Fibroblast of skin of left quadriceps (primary cell): Measurements from ENCODE around the gene IMMP2L.

Source experiments
- DNase-seq, 2 experiments: peaks; one replicate each; pipeline ENCODE4 v3.0.0-alpha.2; 2013; ENCODE audit warnings: low read depth in 2 of 2

IMMP2L gene

DNA sequence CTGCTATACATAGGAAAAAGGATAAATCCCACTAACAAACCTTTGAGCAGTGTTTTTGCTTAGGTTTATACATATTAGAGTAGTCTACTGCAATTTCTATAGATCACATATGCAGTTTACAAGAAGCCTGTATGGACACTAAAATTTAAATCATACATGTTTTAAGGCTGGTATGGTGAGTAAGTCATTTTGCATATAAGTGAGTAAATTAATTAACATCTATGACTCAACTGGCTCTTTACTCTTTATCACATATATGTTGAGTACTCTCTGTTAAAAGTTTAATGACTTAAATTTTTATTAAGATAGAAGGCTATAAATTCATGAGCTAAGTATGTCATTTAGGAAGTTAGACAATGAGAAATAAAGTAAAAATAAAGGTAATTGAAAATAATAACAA is 402.0 kb downstream of the IMMP2L start:
- DNase-seq: no peak

DNA sequence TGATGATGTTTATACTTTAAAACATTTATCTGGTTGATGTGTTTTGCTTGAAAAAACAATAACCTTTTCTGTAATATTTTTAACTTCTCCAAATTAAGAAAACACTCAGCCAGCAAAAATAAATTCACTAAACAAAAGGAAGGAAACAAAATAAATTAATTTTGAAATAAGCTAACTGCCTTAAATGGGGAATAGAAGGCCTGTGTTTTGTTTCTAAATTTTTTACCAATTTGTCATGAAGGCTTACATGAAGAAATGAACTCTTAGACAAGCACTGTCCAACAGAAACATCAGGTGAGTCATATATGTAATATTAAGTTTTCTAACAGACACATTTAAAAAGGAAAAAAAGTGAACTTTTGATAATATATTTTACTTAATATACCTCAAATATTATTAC is 402.9 kb downstream of the IMMP2L start:
- peak; percentile 9 to 20 for DNase-seq

DNA sequence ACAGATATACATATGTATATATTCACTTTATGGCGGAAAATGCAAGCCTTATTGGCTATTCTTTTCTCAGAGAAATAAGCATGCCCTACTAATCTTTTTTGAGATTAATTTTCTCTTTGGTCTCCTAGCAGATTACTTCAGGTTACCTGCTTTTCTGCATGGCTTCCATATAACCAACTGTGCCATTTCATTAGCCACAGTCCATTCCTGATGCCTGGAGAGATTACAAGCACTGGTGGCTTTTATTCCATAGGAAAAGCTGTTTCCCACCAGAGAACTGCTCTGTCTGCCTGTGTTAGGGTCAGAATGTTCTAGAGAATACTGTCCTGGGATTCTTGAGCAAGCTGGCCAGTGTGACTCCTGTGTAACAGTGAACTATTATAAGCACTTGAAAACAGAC is 411.6 kb downstream of the IMMP2L start:
- no peak for DNase-seq

DNA sequence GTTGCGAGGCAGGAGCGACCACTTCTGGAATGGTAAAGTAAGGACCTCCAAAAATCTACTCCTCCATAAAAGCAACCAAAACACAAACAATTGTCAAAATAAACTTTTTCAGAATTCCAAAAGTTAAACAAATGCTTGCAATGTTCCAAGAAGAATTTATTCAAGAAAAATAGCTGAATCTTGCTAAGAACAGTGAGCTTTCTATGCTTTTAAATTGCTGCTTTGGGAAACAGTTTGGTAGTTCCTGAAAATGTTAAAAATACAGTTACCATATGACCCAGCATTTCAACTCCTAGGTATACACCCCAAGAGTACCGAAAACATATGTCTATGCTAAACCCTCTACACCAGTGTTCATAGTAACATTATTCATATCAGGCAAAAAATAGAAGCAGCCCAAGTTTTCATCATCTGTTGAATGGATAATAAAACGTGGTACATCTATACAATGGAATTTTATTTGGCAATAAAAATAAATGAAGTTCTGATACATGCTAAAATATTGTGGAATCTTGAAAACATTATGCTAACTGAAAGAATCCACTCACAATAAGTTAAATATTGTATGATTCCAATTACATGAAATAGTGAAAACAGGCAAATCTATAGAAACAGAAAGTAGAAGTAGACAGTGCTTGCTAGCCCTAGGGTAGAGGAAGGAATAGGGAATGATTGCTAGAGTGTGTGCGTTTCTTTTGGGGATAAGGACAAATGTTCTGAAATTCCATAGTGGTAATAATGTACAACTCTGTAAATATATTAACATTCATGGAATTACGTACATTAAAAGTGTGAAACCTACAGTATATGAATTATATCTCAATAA is 414.4 kb downstream of the IMMP2L start:
- DNase-seq: no peak

DNA sequence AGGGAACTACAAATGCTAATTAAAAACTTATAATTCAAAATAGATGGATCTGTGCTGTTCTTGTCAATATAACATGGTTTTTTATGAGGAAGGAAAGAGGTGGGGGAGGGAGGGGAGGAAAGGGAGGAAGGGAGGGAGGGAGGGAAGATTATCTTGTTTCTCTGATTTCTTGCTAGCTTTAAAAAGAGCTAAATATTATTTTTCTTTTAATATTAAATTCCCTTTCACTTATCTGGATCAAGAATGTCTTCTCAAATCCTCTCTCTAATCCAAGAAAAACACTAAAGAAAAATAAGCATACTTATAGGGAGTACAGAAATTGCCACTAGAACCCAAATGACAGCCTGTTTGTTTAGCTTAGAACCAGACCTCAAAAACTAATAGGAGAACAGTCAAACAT is 416.2 kb downstream of the IMMP2L start:
- DNase-seq: no peak

DNA sequence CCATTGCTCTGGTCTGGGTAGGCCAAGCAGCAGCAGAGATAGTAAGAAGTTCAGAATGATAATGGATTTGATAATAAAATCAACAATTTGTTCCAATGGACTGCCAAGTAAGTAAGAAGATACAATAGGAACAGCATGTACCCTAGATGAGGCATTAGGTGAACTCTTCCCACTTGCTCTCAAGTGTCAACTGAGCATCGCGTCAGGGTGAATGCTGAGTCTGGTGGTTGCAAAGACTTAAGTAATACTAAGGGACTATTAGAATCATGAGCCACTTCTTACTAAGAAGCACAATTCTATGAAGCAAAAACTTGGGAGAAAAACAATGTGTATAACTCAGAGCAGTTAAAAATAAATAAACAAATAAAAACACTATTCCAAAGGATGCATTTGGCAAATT is 416.8 kb downstream of the IMMP2L start:
- DNase-seq: no peak

DNA sequence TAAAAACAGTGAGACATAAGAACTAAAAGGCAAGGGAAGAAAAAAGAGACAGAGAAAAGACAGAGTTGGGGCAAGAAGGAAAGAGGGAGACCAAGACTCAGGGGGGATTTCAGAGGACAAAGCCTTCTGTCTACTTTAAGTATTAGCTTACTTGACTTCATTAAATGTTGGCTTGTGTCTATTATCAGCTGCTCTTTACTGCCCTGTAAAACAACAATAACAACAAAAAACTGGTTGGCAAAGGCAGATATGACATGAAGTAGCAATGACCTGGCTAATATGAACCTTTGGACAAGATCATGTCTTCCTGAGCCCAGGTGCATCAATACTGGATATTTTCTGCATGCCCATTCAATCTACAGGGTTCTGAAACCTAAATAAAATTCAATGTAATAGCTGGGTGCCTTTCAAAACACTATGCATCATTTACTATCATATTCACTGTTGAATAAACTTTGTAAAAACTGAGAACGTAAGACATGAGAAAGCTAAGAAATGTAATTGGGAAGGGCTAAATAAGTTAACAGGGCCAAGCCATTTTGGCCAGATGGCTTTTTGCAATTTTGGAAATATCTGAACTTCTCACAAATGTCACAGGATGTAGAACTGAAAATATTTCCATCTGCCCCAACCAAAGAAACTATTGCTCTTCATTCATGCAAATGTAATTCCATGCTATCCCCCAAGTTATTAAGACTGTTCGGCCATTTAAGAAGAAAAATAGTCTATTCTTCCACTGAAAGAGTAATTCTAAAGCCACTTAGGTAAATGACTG is 422.0 kb downstream of the IMMP2L start:
- no peak for DNase-seq

DNA sequence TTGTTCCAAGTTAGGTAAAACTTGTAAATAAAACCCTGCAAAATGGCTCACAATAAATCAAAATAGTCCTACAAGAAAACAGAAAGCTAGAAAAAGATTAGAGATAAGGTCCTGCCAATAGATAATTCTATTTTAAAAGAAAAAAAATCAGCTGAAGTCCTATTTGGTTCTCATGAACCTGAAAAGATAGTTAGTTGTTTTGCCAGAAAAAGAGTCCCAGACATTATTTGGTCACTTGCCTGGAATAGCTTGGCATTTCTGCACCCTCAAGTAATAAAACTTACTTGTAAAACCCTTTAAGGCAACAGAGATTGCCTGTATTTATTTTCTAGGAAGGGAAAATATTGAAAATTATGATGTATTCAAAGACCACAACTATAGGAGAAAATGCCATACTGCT is 423.7 kb downstream of the IMMP2L start:
- no peak for DNase-seq

DNA sequence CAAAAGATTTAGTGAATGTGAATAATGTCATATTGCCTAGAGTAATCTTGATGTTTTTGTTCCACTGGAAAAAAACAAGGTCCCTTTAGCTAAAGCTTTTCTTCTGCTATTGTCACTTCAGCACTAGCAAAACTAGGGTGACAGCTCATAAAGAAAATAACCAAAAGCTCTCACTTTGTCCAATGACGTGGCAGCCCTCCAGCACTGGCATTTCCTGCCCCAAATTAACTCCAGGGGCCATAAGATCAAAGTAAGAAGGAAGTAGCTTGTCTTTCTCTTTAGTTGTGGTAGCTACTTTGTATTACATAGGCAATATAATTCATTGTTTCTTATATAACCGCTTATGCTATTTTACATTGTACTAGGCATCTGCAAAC is 424.1 kb downstream of the IMMP2L start:
- DNase-seq: peak in 1 of 2 experiments; percentile 18

DNA sequence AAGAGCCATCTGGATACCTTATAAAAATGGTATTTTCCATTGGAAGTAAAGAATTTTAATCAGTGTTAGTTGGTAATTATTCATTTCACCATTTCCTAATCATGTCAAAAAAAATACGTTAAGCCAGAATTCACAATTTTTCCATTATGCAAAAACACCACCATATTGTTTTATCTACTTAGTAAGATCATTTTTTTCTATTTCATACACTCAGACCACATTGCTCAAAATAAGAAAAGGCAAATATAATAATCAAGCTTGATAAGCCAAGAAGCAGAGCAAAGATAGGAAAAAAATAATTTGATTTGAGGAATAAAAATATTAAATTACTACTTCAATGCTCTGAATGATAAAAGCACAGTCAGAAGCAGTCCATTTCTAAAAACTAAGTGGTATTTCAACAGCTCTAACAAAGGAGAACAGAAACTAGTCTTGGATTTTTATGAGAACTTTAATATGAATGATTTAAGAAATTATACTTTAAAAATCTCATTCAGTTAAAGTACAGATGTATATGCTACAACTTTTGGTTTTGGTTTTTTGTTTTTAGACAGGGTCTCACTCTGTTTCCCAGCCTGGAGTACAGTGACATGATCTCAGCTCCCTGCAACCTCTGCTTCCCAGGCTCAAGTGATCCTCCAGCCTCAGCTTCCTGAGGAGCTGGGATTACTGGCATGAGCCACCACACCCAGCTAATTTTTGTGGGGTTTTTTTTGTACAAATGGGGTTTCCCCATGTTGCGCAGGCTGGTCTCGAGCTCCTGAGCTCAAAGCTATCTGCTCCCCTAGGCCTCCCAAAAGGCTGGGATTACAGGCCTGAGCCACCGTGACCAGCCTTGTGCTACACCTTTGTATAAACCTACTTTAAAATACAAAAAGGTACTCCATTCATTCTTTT is 424.7 kb downstream of the IMMP2L start:
- DNase-seq: no peak

DNA sequence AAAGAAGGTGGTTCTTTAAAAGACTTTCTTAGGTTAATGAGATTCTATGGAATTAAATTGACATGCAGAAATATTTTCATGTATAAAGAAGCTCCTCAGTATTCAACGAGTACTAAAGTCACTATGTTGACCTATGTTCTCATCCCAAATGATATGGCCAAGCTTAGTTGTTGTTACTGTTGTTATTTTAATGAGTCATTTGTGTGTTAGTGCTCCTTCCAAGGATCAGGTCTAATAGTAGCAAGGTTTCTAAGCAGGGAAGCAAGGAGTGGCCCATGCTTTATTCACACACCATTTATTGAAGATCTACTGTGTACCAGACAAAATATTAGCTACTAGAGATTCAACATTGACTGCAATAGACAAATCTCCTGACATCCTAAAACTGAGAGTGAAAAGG is 429.5 kb downstream of the IMMP2L start:
- DNase-seq: no peak

DNA sequence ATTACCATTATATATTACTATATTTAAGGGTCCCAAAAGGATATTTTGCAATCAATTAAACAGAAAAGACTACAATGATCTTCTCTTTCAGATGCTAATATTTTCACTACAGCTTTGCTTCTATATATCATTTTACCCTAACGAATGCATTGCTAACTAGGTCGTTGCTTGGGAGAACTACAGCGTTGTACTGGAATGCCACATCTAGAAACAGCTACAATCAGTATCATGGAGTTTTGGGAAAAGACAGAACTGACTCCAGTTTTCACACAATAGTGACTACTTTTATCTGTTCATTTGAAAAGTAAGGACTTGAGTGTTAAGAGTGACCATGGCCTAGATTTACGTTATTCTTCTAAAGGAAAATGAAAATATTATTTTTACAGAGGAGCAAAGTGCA is 432.9 kb downstream of the IMMP2L start:
- DNase-seq: no peak

DNA sequence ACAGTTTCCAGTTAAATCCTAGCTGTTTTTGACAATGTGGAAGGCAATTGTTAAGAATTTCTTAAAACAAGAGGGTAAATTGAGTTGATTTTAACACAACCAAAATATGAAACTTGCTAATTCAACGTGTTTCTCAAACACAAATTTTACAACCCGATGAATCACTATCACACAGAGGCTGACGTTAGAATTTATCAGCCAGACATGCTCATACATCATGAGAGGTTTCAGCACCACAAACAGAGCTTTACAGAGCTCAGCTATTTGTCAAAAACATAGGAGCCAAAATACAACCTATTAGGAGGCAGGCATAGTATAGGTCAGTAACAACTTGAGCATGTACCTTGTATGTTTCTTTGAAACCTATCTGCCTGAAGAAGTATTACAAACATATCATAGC is 435.3 kb downstream of the IMMP2L start:
- no peak for DNase-seq

DNA sequence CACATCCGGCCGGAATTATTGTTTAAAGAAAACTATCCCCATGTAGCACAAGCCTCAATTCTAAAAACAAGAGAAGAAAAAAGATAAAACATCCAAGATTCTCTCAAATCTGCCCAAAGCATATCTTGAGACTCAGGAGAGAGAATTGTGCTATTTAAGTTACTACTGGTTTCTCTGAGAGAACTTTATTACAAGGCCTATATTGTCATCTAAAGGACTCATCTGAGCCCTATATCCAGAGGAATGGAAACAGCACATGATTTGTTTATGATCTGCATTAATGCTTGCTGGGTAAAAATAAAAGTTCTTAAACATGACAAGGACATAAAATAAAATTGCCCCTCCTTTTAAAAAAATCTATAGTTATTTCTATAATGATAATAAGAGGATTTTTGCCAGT is 446.3 kb downstream of the IMMP2L start:
- DNase-seq: no peak

DNA sequence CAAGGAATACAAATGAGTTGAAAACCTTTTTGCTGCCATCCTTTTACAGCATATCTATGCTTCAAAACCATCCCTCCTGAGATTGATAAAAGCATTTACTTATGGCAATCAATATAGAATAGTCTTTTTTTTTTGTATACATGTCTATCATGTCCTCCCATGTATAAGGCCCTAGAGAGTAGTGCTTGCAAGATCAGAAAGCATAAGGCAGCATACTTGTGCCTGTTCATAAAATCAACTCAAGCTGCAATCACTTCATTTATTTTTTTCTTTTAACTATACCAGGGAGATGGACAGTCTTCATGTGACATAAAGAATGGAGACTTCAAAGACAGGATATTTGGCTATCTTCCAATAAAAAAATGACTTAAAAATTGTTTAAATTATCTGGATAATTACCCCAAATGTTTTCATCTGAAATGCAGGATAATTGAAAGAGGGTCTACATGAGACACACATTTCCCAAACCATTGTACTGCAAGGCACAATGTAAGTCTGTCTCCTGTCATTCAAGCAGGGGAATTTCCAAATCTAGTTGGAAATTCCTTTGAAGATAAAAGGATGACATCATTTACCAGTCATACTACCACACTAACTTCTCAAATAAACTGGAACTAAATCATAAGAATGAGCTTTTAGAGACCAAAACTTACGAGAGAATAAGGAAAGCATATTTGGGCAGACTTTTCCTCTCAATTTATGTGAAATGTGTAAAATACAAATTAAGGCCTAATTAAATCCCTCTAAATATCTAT is 448.9 kb downstream of the IMMP2L start:
- DNase-seq: no peak

DNA sequence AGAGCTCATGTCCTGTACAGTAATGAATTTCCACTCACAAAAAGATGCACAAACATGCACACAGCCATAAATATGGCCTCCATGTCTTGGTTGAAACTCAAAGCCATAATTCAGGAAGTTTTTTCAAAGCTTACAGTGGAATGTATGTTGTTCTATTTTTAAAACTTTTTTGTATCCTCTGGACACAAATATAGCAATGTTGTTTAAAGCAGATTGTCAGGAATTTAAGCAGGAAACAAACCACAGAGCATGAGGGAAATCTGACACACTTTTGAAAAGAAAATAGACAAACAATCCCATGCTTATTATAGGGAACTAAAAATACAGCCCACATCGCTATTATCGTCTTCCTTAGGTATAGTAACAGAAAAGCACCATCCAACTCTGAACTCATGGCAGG is 449.9 kb downstream of the IMMP2L start:
- no peak for DNase-seq

DNA sequence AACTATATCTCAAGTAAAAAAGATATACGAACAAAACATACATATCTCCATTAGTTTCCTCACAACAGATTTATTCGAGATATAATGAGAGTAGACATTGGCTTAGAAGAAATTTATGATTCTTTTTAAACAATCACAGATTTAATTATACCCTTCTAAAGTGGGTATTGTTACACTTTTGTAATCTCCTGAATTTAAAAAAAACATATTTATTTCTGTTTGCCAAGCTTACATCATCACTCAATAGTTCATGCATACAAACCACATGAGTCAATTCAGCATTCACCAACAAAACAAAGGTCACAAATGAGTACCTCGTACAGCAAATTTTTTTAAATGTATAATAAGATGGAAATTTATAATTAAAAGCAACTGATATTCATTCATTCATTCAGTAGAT is 453.8 kb downstream of the IMMP2L start:
- no peak for DNase-seq

DNA sequence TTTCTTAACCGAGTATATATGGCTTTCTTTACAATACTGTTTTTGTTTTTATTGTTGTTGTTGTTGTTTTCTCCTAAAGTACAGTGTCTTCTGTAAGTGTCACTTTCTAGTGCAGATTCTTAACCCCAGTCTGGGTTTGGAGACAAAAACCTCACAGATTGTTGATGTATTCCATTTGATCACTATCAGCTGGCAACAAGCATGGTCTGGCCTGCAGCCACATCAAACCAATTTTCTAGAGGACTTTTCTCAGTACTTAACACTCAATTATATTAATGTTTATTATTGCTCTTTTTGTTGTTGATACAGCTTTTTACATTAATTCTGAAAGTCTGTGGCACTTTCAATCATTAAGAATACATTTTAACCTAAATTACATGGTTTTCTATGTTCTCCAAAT is 454.3 kb downstream of the IMMP2L start:
- no peak for DNase-seq

DNA sequence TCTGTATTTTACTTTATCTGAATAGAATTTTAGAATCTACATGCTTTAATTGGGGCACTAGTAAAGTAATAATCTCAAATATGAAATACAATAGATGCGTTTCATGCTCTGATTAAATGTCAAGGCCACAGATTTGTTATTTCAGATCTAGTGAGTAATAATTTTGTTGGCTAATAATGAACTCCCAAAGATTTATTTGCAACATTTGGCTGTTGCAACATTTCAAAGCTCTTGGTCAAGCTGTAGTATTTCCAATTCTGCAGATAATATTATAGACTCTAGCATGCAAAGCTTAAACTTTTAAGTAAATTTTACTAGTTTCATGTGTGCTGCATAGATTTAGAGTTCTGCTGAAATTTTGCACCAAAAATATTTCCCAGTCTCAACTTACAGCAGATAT is 454.7 kb downstream of the IMMP2L start:
- no peak for DNase-seq

DNA sequence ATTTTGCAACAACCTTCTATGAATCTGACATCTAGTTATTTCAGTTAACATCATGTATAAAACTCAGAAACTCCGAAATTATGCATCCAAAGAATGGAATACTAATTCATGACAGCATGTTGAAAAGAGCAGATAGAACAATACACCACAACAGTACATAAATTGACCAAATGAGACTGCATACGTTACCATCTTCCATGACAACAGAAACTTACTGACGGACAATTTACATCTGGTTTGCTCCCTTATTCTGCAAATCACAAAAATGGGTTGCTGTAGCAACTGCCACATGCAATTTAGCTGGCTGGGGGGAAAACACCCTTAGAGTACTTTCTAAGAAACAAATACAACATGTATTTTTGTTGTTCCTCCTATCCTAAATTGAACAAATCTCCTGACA is 457.0 kb downstream of the IMMP2L start:
- DNase-seq: no peak

DNA sequence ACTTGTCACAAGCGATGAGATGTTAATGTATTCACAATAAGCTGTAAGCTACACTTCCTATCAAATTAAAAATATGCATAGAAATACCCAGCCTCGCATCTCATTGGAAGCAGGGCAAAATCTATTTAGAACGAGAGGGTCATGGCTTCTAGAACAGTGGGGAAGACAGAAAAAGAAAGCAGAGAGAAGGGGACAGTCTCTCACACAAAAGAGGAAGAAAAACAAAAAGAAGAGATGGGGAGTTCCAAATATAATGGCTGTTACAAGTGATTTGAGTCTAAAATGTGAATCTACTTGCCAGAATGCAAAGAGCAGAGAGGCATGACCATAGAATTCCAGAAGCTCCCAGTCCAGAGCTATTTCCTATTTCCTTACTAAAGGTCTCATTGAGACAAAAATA is 457.6 kb downstream of the IMMP2L start:
- DNase-seq: no peak
